ENCODE measurements around the gene PIK3R5. TPM values are rescaled to one million over a fixed set of nuclear protein-coding genes. Genes with fewer than 3 reads are reported as not detected.

PIK3R5 gene
- polyA plus RNA-seq, 1 donor from 2014 or later, result not detected

GRCh38 chr17:8838551-8839095, 126.9 kb downstream of the PIK3R5 start:
- no peaks in the 10 kb centered on the region for H4K20me1 ChIP-seq (ENCODE audit: insufficient read depth)
- no peaks in the 10 kb centered on the region for H3K9me3 ChIP-seq (ENCODE audit: low read length)
- TF ChIP-seq MXI1 (conservative IDR thresholded peaks at IDR 0.05; ENCODE audit: poor library complexity, severe bottlenecking), result no peak
- TF ChIP-seq REST (IDR thresholded peaks at IDR 0.05; ENCODE audit: borderline replicate concordance), result no peak
- no peak for TF ChIP-seq POLR2AphosphoS5 (IDR thresholded peaks at IDR 0.05)
- no peak for TF ChIP-seq SMC3 (conservative IDR thresholded peaks at IDR 0.05; ENCODE audit: poor library complexity)
- TF ChIP-seq EZH2 (IDR thresholded peaks at IDR 0.05; ENCODE audit: borderline replicate concordance, insufficient read depth, low read length, poor library complexity, severe bottlenecking), result no peak
- TF ChIP-seq EP300 (conservative IDR thresholded peaks at IDR 0.05; ENCODE audit: poor library complexity, severe bottlenecking), result no peak
- TF ChIP-seq TAF1 (IDR thresholded peaks at IDR 0.05; ENCODE audit: low read depth), result no peak
- TF ChIP-seq RAD21 (conservative IDR thresholded peaks at IDR 0.05), result no peak
- TF ChIP-seq, protein P1, sequence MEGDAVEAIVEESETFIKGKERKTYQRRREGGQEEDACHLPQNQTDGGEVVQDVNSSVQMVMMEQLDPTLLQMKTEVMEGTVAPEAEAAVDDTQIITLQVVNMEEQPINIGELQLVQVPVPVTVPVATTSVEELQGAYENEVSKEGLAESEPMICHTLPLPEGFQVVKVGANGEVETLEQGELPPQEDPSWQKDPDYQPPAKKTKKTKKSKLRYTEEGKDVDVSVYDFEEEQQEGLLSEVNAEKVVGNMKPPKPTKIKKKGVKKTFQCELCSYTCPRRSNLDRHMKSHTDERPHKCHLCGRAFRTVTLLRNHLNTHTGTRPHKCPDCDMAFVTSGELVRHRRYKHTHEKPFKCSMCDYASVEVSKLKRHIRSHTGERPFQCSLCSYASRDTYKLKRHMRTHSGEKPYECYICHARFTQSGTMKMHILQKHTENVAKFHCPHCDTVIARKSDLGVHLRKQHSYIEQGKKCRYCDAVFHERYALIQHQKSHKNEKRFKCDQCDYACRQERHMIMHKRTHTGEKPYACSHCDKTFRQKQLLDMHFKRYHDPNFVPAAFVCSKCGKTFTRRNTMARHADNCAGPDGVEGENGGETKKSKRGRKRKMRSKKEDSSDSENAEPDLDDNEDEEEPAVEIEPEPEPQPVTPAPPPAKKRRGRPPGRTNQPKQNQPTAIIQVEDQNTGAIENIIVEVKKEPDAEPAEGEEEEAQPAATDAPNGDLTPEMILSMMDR (IDR thresholded peaks at IDR 0.05; ENCODE audit: poor library complexity, severe bottlenecking), result no peak
- no peaks in the 10 kb centered on the region for H3K9me2 ChIP-seq (ENCODE audit: insufficient read depth, low read length)
- H3K9ac ChIP-seq (ENCODE audit: low read length), result no peak overlapping the region
- no peak overlapping the region for H3K4me3 ChIP-seq (ENCODE audit: low read length)
- no peaks in the 10 kb centered on the region for H3K79me2 ChIP-seq (replicated peaks; ENCODE audit: insufficient read depth, low read length)
- no peak overlapping the region for H3K27ac ChIP-seq (ENCODE audit: low read length)
- no peaks in the 10 kb centered on the region for H3K36me3 ChIP-seq (ENCODE audit: insufficient read depth, low read length)
- H2AFZ ChIP-seq (ENCODE audit: low read depth, low read length), result no peak overlapping the region
- no peak overlapping the region for H3K4me2 ChIP-seq (ENCODE audit: low read length)
- H3F3A ChIP-seq (ENCODE audit: insufficient read depth, low read length, poor library complexity, severe bottlenecking), result no peaks in the 10 kb centered on the region
- no peaks in the 10 kb centered on the region for H3K27me3 ChIP-seq (ENCODE audit: insufficient read depth, low read depth, low read length)

GRCh38 chr17:8837563-8838075, 127.9 kb downstream of the PIK3R5 start:
- Histone ChIP-seq H3K27me3 (ENCODE audit: insufficient read depth, low read depth, low read length) (no peaks in the 10 kb centered on the region), H3F3A (ENCODE audit: insufficient read depth, low read length, poor library complexity, severe bottlenecking) (no peaks in the 10 kb centered on the region), H3K4me3 (ENCODE audit: low read length) (no peak overlapping the region), H3K9ac (ENCODE audit: low read length) (no peak overlapping the region), H3K27ac (ENCODE audit: low read length) (no peak overlapping the region), H3K4me2 (ENCODE audit: low read length) (no peak overlapping the region), H2AFZ (ENCODE audit: low read depth, low read length) (no peak overlapping the region), H3K9me3 (ENCODE audit: low read length) (no peaks in the 10 kb centered on the region), H3K36me3 (ENCODE audit: insufficient read depth, low read length) (no peaks in the 10 kb centered on the region), H3K79me2 (replicated peaks; ENCODE audit: insufficient read depth, low read length) (no peaks in the 10 kb centered on the region), H3K9me2 (ENCODE audit: insufficient read depth, low read length) (no peaks in the 10 kb centered on the region), H4K20me1 (ENCODE audit: insufficient read depth) (no peaks in the 10 kb centered on the region)
- TF ChIP-seq MXI1 (conservative IDR thresholded peaks at IDR 0.05; ENCODE audit: poor library complexity, severe bottlenecking), result no peak
- TF ChIP-seq TAF1 (IDR thresholded peaks at IDR 0.05; ENCODE audit: low read depth), result no peak
- TF ChIP-seq, protein P1 (IDR thresholded peaks at IDR 0.05; ENCODE audit: poor library complexity, severe bottlenecking), result no peak
- TF ChIP-seq RAD21 (conservative IDR thresholded peaks at IDR 0.05), result no peak
- TF ChIP-seq EZH2 (IDR thresholded peaks at IDR 0.05; ENCODE audit: borderline replicate concordance, insufficient read depth, low read length, poor library complexity, severe bottlenecking), result no peak
- no peak for TF ChIP-seq EP300 (conservative IDR thresholded peaks at IDR 0.05; ENCODE audit: poor library complexity, severe bottlenecking)
- no peak for TF ChIP-seq POLR2AphosphoS5 (IDR thresholded peaks at IDR 0.05)
- TF ChIP-seq REST (IDR thresholded peaks at IDR 0.05; ENCODE audit: borderline replicate concordance), result no peak
- TF ChIP-seq SMC3 (conservative IDR thresholded peaks at IDR 0.05; ENCODE audit: poor library complexity), result no peak

All from neural cell (in vitro differentiated cells).